Brain microvascular endothelial cell (primary cell): ENCODE results near the gene PSMG2.

Experiments
- DNase-seq: peaks from one replicate; pipeline ENCODE4 v3.0.0-alpha.2; 2020
- H3K27ac ChIP-seq: fragments of 250-450 bp; sonication (Bioruptor Pico); 2 replicates; pipeline ENCODE4 v1.5.1; 2020; ENCODE audit warnings: mild to moderate bottlenecking, moderate library complexity
- H3K27me3 ChIP-seq: fragments of 250-450 bp; sonication (Bioruptor Pico); replicated peaks from 2 replicates; pipeline ENCODE4 v1.5.1; 2020; ENCODE audit warnings: mild to moderate bottlenecking
- H3K36me3 ChIP-seq: fragments of 250-450 bp; sonication (Bioruptor Pico); replicated peaks from 2 replicates; pipeline ENCODE4 v1.5.1; 2020; ENCODE audit warnings: mild to moderate bottlenecking
- H3K4me3 ChIP-seq: 2 replicates; pipeline ENCODE4 v1.5.1; 2011; ENCODE audit warnings: low read depth, mild to moderate bottlenecking, control low read depth, low read length, moderate library complexity
- in situ Hi-C: cut with HindIII; loops from 2 replicates; pipeline ENCODE4 v1.10.0; 2017; ENCODE audit warnings: low sequenced_read_pairs, low pct_ligation_motif_present
- TF ChIP-seq, protein P1 (sequence below): IDR thresholded peaks from 2 replicates; pipeline ENCODE4 v1.5.1; 2011; ENCODE audit warnings: low read depth, mild to moderate bottlenecking, moderate library complexity, low read length, control low read depth, inconsistent platforms; ENCODE audit errors: missing control alignments

PSMG2 gene

DNA sequence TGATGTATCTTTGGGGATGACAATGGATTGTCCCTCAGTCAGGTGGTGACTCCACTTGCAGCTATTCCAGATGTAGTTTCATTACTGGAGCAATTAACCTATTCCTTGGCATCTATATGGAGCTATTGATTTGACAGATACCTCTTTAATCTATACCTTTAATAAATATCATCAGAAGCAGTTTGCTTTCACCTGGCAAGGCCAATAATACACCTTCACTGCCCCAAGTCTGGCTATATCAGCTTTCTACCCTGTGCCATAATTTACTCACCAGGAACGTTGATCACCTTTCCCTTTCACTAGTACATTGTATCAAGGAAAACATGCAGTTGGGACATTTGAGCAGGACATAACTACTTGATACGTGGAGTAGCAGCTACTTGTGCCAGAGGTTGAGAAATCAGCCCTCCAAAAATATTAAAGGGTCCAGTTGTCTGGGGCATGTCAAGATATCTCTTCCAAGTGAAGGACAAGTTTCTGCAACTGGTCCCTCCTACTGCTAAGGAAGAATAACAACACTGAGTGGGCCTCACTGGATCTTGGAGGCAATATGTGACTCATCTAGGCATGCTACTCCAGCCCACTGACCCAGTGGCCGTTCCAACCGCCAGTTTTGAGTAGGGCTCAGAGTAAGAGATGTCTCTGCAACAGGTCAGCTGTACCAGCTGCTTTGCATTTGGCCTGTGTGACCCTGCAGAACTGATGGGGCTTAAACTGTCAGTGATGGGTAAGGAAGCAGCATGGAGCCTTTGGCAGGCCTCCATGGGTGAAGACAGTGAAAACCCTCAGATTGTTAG, 67.0 kb downstream of the PSMG2 start:
- Histone ChIP-seq H3K4me3 (no peak overlapping the region), H3K36me3 (no peaks in the 10 kb centered on the region), H3K27ac (no peak overlapping the region), H3K27me3 (no peaks in the 10 kb centered on the region)
- in situ Hi-C loops = no loop called here
- TF ChIP-seq, protein P1, sequence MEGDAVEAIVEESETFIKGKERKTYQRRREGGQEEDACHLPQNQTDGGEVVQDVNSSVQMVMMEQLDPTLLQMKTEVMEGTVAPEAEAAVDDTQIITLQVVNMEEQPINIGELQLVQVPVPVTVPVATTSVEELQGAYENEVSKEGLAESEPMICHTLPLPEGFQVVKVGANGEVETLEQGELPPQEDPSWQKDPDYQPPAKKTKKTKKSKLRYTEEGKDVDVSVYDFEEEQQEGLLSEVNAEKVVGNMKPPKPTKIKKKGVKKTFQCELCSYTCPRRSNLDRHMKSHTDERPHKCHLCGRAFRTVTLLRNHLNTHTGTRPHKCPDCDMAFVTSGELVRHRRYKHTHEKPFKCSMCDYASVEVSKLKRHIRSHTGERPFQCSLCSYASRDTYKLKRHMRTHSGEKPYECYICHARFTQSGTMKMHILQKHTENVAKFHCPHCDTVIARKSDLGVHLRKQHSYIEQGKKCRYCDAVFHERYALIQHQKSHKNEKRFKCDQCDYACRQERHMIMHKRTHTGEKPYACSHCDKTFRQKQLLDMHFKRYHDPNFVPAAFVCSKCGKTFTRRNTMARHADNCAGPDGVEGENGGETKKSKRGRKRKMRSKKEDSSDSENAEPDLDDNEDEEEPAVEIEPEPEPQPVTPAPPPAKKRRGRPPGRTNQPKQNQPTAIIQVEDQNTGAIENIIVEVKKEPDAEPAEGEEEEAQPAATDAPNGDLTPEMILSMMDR = no peak
- DNase-seq = peak; percentile 40

- Histone ChIP-seq H3K27me3 (no peaks in the 10 kb centered on the region), H3K27ac (no peak overlapping the region), H3K4me3 (no peak overlapping the region), H3K36me3 (no peaks in the 10 kb centered on the region)
- DNase-seq = no peak
- TF ChIP-seq, protein P1 = no peak
- in situ Hi-C loops = no loop called here
Measured at GRCh38 chr18:12770469-12771219, 67.8 kb downstream of the PSMG2 start.

GRCh38 chr18:12772111-12772510, 69.3 kb downstream of the PSMG2 start:
- TF ChIP-seq, protein P1 = no peak
- in situ Hi-C loops = no loop called here
- no peaks in the 10 kb centered on the region for H3K36me3 ChIP-seq

DNA sequence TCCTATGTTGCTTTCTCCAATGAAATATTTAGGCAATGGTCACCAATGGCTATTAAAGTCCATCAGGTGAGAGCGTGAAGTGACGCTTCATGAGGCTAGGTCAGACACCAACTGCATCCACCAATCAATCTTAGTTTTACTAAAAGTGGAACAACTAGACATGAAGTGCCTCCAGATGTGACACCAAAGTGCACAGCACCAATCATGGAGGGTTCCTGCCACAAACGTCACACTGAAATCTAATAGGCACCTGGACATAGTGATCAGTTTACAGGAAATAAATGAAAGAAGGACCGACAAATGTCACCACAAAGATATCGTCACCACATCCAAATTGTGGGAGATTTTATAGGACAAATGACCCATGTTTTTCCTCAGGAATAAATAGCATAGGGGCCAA, 70.5 kb downstream of the PSMG2 start:
- Histone ChIP-seq H3K27ac (no peak overlapping the region), H3K36me3 (no peaks in the 10 kb centered on the region), H3K4me3 (no peak overlapping the region), H3K27me3 (no peaks in the 10 kb centered on the region)
- no peak for DNase-seq
- in situ Hi-C loops = no loop called here
- TF ChIP-seq, protein P1 = no peak

More at GRCh38 chr18:12772111-12772510, 69.3 kb downstream of the PSMG2 start:
- Histone ChIP-seq H3K27me3 (no peaks in the 10 kb centered on the region), H3K27ac (no peak overlapping the region), H3K4me3 (no peak overlapping the region)
- DNase-seq = no peak

DNA sequence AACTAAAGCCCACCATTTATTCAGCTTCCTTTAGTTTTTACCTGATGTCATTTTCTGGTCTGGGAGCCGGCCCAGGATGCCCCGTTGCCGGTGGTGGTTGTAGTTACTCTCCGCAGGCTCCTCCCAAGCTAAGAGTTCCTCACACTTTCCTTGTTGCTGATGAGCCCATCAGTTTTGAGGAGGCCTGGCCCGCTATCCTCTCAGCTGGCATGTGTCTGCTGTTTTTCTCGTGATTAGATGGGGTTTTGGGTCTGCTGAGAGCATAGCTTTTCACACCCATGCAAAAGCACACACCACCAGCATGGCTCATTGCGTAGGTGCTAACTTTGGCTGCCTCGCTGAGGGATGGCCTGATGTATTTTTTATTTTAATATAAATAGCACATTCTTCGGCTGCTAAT, 72.1 kb downstream of the PSMG2 start:
- DNase-seq = no peak
- Histone ChIP-seq H3K27me3 (no peaks in the 10 kb centered on the region), H3K36me3 (no peaks in the 10 kb centered on the region), H3K4me3 (no peak overlapping the region), H3K27ac (no peak overlapping the region)
- TF ChIP-seq, protein P1 = no peak
- in situ Hi-C loops = no loop called here
